ENCODE measurements around the gene CA11.

CA11 gene

DNA sequence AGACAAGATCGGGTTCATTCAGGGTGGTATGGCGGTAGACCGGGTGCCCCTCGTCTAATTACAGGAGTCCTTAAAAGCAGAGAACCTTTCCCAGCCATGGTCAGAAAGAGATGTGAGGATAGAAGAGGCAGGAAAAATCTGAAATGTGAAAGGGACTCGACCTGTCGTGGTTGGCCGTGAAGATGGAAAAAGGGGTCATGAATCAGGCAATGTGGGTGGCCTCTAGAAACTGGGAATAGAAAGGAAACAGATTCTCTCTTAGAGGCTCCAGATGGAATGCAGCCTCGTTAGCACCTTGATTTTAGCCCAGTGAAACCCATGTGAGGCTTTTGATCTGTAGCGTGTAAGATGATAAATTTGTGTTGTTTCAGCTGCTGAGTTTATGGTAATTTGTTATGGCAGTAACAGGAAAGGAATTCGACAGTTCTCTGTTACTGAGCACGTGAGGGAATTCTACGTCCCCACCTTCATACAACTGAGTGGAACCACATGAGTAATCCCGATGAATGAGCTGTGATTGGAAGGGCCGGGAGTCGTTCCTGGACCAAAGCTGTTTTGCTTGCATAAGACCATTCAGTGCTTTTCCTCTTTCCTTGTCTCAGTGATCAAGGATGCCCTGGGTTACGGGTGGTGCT lies 11.0 kb upstream of the CA11 start:
- ChIA-PET POLR2A (ENCODE audit: low non-redundant PET) (no interaction called here), CTCF (interaction anchor here (0.6 kb wide), 1 partner anchor 81 kb away, joined by 5 read pairs; no protein-coding TSS in a partner anchor)
- peak; percentile 68 for DNase-seq (ENCODE audit: low spot score)
- TF ChIP-seq, protein P1, sequence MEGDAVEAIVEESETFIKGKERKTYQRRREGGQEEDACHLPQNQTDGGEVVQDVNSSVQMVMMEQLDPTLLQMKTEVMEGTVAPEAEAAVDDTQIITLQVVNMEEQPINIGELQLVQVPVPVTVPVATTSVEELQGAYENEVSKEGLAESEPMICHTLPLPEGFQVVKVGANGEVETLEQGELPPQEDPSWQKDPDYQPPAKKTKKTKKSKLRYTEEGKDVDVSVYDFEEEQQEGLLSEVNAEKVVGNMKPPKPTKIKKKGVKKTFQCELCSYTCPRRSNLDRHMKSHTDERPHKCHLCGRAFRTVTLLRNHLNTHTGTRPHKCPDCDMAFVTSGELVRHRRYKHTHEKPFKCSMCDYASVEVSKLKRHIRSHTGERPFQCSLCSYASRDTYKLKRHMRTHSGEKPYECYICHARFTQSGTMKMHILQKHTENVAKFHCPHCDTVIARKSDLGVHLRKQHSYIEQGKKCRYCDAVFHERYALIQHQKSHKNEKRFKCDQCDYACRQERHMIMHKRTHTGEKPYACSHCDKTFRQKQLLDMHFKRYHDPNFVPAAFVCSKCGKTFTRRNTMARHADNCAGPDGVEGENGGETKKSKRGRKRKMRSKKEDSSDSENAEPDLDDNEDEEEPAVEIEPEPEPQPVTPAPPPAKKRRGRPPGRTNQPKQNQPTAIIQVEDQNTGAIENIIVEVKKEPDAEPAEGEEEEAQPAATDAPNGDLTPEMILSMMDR (conservative IDR thresholded peaks at IDR 0.05; ENCODE audit: low read depth): no peak
- H3K27ac ChIP-seq: peak overlapping the region; percentile 56

DNA sequence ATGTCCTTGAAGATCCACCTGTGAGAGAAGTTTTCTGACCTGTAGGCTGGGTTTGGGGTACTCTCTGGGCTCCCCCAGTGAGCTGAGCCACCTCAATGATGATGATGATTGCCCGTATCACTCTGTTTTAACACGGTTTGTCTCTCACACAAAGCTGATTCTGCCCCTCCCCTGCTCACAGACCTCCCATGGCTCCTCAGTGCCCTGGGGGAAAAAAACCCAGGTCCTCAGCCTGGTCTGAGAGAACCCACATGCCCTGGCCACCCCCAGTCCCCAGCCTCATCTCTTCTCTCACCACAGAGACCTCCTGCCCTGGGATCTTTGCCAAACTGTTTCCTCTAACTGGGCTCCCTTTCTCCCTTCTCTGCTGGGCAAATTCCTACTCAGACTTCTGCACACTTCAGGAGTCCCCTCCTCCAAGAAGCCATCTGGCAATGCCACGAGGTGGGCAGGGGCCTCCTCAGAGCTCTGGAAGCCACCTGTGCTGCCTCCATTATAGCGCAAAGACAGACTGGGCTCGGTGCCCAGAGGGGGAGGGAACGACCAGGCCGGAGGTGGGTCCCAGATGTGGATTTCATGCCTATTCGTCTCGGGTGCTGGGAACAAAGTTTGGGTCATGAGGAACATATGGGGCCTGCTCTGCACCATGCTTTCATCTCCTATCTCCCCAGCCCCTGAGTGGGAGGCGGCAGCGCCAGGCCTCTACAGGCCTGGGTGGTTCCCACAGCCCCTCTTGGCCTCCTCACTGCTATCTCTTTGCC lies 8.5 kb upstream of the CA11 start:
- TF ChIP-seq, protein P1 (conservative IDR thresholded peaks at IDR 0.05; ENCODE audit: low read depth): no peak
- no peak for DNase-seq (ENCODE audit: low spot score)
- H3K27ac ChIP-seq: peak overlapping the region; percentile 43
- ChIA-PET POLR2A (ENCODE audit: low non-redundant PET) (no interaction called here), CTCF (no interaction called here)

DNA sequence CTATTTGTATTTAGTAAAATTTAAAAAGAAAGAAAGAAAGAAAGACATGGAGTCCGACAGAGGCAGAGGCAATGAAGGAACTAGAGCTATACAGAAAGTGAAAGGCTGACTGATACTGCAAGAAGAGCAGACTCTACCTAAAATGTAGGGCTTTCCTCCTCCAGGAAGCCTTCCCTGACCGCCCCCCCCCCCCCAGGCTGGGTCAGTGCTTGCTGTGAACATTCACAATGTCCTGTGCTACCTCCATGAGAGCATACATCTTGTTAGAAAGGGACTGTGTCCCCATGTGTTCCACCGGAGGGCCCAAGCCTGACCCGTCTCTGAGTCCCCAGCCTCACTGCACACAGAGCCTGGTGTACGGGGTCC lies 5.7 kb upstream of the CA11 start:
- CTCF ChIA-PET: interaction anchor here (0.7 kb wide), 1 partner anchor 194 kb away, joined by 3 read pairs; no protein-coding TSS in a partner anchor
- POLR2A ChIA-PET (ENCODE audit: low non-redundant PET): no interaction called here
- DNase-seq (ENCODE audit: low spot score): no peak
- TF ChIP-seq, protein P1 (conservative IDR thresholded peaks at IDR 0.05; ENCODE audit: low read depth): no peak
- peak overlapping the region; percentile 15 for H3K27ac ChIP-seq

DNA sequence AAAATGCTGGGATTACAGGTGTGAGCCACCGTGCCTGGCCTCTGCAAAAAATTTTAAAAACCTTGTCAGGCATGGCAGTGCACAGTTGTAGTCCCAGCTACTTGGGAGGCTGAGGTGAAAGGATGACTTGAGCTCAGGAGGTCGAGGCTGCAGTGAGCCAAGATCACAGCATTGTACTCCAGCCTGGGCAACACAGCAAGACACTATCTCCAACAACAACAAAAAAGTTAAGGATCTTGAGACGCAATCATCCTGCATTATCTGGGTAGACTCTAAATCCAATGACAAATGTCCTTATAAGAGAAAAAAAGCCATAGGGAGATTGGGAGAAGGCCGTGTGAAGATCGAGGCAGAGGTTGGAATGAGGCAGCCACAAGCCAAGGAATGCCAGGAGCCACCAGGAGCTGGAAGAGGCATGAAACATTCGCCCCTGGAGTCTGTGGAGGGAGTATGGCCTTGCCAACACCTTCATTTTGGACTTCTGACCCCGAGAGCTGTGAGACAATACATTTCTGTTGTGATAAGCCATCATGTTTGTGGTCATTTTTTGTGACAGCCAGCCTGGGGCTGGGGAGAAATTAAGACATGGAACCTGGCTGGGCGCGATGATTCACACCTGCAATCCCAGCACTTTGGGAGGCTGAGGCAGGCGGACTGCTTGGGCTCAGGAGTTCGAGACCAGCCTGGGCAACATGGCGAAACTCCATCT lies 5.1 kb upstream of the CA11 start:
- DNase-seq (ENCODE audit: low spot score): no peak
- TF ChIP-seq, protein P1 (conservative IDR thresholded peaks at IDR 0.05; ENCODE audit: low read depth): no peak
- ChIA-PET CTCF (interaction anchor here (0.6 to 0.7 kb wide), 2 partner anchors 13 to 194 kb away, joined by 3 read pairs; no protein-coding TSS in a partner anchor), POLR2A (ENCODE audit: low non-redundant PET) (no interaction called here)
- peak overlapping the region; percentile 15 for H3K27ac ChIP-seq

DNA sequence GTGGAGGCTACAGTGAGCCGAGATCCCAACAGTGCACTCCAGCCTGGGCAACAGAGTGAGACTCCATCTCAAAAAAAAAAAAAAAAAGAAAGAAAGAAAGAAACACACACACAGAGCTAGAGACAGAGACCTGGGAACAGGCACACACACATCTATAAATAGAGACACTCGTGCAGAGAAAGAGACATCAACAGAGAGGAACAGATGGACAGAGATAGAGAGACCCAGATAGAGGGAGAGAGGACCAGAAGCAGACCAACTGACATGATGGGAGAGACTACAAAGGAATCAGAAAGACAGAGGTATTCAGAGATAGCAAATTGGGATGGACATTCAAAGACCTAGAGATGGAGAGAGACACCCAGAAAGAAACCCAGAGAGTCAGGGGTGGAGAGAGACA lies 2.1 kb upstream of the CA11 start:
- peak overlapping the region; percentile 83 for H3K27ac ChIP-seq
- CTCF ChIA-PET: no interaction called here
- TF ChIP-seq, protein P1 (conservative IDR thresholded peaks at IDR 0.05; ENCODE audit: low read depth): no peak
- POLR2A ChIA-PET (ENCODE audit: low non-redundant PET): no interaction called here
- DNase-seq (ENCODE audit: low spot score): no peak

DNA sequence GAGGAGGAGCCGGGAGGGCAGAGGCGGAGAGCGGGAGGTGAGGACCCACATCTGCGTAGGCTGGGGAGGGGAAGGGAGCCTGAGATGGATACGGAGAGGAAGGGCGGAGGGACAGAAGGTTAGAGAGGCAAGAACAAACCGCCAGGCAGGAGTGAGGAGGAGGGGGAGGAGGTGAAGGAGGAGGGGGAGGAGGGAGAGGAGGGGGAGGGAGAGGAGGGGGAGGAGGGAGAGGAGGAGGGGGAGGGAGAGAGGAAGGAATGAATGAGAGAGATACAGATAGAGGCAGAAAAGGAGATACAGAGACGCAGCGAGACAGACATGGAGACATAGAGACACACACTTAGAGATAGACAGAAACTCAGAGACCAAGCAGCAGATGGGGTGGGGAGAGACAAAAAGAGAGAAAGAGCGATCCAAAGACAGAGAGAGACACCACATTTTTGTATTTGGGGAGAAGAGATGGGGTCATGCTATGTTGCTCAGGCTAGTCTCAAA lies 782 bp upstream of the CA11 start:
- ChIA-PET POLR2A (ENCODE audit: low non-redundant PET) (no interaction called here), CTCF (interaction anchor here (0.7 kb wide), 1 partner anchor 189 kb away, joined by 3 read pairs; the partner anchor contains the start of gene HSD17B14)
- DNase-seq (ENCODE audit: low spot score): no peak
- H3K27ac ChIP-seq: peak overlapping the region; percentile 83
- TF ChIP-seq, protein P1 (conservative IDR thresholded peaks at IDR 0.05; ENCODE audit: low read depth): no peak; the same call in 1 of the 2 replicates

All from RWPE1 (cell line).